Measurements from ENCODE around the gene MESD.
A peak's percentile ranks its signal among the peaks of the same experiment; 100 is the strongest.

Gene MESD

GRCh38 chr15:81015621-81016488, 26.2 kb upstream of the MESD start:
- no peak for DNase-seq (ENCODE audit: low read depth)

DNA sequence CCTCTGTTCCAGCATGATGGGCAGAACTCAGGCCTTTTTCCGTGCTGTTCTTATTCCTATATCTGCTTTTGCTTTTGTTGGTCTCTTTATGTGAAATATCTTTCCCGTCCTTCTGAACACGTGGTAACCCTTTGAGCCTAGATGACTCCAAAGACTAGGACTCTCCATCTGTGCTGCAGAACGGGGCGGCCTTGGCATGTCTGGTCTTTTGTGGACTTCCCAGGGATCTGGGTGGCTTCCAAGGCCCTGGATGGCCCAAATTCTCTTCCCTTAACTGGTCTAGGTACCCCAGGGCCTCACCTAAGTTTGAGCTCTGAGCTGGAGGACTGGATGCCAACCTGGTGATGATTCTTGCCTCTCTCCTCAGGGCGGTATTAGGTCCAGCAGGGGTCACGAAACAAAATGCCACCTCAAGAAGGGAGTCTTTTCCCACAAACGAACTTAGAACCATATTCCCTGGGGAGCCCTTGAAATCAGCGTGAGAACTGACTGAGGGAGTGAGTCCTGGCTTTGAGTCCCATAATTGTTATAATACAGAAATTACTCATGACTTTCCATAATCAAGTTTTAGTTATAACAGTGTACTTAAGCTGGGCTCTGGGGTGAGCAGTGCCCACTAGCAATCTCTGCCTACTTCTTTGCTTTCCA, 25.0 kb upstream of the MESD start:
- no peak for DNase-seq (ENCODE audit: low read depth)

DNA sequence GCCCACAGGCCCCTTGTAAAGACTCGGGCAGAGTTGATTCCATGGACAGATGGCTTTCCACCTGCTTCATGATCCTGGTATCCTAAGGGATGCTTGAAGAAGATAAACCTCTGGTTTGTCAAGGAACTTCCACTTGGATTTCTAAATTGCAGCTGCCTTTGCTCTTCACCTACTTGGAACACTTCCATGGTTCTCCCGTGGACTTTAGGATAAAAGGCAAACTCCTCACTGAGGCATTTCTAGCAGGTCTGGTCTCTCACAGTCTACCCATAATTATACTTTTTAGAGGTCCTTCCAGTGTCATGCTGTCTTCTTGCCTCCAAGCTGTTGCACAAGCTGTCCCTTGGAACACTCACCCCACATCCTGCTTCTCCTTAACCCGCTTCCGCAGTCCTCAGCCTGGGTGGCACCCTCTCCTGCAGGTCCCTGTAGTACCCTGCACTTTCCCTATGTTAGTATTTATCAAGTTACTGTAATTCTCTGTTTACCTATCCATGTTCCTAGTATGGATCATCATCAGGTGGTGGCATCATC, 23.8 kb upstream of the MESD start:
- DNase-seq (ENCODE audit: low read depth) = no peak

GRCh38 chr15:81012588-81012987, 23.0 kb upstream of the MESD start:
- no peak for DNase-seq (ENCODE audit: low read depth)

DNA sequence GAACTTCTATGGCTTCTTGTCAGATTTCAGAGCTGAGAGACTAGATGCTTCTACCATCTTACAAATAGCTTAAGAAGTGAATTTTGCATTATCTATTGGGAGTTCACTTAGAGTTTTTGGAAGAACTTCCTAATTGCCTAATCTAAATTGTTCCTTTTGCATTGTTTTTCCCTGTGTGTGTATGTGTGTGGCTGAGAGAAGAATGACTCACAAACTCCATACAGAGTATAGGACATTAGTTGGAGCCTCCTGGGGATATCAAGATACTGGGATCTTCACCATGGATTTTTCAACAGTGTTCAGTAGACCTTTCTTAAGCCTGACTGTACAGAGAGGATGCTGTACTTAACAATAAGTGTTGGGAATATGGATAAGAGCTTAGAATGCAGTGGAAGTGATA, 22.0 kb upstream of the MESD start:
- DNase-seq (ENCODE audit: low read depth) = no peak

- DNase-seq (ENCODE audit: low read depth) = no peak
Measured at GRCh38 chr15:81010086-81010485, 20.5 kb upstream of the MESD start.

- no peak for DNase-seq (ENCODE audit: low read depth)
Measured at GRCh38 chr15:81008312-81008711, 18.7 kb upstream of the MESD start.

- no peak for DNase-seq (ENCODE audit: low read depth)
Measured at GRCh38 chr15:81007428-81008064, 17.9 kb upstream of the MESD start.

DNA sequence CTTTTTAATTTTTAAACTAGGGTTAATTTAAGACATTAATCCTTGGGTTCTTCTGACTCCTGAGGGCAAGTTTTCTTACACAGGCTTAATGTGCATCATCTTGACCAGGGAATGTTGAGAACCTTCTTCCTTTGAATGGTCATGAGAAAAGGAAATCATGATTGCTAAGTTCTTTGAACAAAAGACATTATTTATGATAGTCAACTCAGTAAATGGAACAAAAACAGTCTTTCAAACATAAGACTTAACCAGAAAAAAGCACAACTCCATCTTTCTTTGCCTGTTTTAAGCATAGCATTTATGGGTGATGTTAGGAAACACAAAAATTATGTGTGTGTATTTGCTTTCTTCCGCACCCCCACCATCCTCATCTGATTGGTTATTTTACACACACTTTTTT, 16.5 kb upstream of the MESD start:
- DNase-seq (ENCODE audit: low read depth) = no peak

- no peak for DNase-seq (ENCODE audit: low read depth)
Measured at GRCh38 chr15:81003097-81003350, 13.4 kb upstream of the MESD start.

GRCh38 chr15:81002331-81003096, 12.9 kb upstream of the MESD start:
- no peak for DNase-seq (ENCODE audit: low read depth)

DNA sequence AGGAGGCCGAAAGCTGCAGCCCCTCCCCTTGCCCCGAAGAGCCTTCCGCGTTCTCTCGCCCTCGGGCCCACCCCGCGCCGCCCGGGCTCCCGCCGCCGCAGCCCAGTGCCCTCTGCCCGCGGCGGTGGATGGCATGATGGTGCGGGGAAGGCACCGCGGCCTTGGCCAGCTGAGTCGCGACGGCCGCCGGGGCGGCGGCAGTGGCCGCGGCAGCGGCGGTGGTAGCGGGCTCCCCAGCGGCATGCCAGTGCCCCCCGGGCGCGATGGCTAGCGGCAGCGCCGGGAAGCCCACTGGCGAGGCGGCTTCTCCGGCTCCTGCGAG, 12.4 kb upstream of the MESD start:
- no peak for DNase-seq (ENCODE audit: low read depth)

GRCh38 chr15:81001152-81002008, 11.8 kb upstream of the MESD start:
- peak; percentile 29 for DNase-seq (ENCODE audit: low read depth)

DNA sequence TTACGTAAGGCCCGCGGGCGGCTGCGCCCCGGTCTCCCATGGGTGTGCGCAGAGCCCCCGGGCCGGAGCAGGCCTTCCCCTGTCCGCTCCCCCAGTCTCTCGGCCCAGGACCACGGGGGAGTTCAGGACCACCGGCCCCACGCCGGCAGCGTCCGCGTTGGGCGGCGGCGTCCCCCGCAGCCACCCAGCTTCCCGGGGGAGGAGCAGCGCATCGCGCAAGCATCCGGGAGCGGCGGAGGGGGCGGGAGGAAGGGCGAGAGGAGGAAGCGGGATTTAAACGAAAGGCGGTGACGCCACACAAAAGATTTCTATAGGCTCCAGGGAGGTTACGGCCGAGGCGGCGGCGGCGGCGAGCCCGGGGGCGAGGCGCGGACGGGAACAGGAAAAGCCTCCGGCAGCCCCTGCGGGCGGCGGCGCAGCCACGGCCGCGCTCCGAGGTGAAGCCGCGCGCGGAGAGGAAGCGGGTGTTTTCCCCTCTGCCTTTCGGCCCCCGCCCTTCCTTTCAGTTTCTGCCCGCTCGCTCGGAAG, 11.1 kb upstream of the MESD start, which contains the start of gene TLNRD1:
TSS of gene TLNRD1 (plus strand) at position 300 of the 528 bp plus-strand sequence. CDS start 1,349 bp downstream, outside the sequence.
- peak; percentile 67 for DNase-seq (ENCODE audit: low read depth)

- DNase-seq (ENCODE audit: low read depth) = no peak
Measured at GRCh38 chr15:81000144-81000623, 10.6 kb upstream of the MESD start.

DNA sequence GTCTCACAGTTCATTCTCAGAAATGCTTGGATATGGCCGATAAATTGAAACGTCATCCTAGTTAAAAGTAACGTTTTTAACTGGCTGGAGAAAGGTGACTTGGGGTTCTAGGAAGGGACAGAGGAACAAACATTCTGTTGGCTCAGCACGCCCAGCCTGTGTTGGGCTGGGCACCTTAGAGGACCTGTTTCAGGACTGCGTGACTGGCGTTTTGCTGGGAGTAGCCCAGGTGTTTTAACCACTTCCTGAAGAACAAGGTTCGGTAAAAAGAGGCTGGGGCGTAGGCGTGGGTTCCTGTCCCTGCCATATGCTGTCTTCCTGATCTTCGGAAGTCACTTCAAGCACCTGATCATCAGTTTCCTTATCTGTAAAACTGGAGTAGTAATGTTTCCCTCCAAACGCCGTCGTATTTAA, 10.0 kb upstream of the MESD start:
- peak; percentile 15 for DNase-seq (ENCODE audit: low read depth)

GRCh38 chr15:80998251-80998650, 8.6 kb upstream of the MESD start:
- no peak for DNase-seq (ENCODE audit: low read depth)

GRCh38 chr15:80997692-80998091, 8.1 kb upstream of the MESD start:
- DNase-seq (ENCODE audit: low read depth) = no peak

- no peak for DNase-seq (ENCODE audit: low read depth)
Measured at GRCh38 chr15:80996247-80996646, 6.6 kb upstream of the MESD start.

DNA sequence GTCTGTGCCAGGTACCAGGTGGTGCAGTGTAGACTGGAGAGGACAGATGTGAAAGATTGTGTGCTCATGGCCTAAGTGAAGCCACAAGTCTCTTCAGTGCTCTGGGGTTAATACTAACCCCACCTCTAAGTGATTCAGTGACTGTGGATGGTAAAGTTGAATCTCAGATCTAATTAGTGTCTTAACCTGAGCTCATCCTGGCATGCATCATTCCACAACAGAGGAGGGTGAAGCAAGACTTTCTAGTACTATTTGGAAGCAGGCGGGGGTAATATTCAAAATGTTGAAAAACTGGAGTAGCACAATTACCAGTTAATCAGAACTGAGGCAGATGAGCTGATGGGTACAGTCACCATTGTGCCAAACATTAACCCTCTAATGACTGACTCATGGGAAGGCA, 2.8 kb upstream of the MESD start:
- DNase-seq (ENCODE audit: low read depth) = no peak

- no peak for DNase-seq (ENCODE audit: low read depth)
Measured at GRCh38 chr15:80992006-80992405, 2.4 kb upstream of the MESD start.

All from activated gamma-delta T cell treated with anti-CD3 and anti-CD28 coated beads, Interleukin-2, amount 50 U/mL, for 16 hours (primary cell).